DND-41 (cell line): ENCODE results near the gene TTC33.

Experiments
- EZH2 ChIP-seq: IDR thresholded peaks from 3 replicates; pipeline ENCODE4 v1.6.1; 2012; ENCODE audit warnings: borderline replicate concordance, low read depth, mild to moderate bottlenecking, moderate library complexity, low read length, inconsistent platforms; ENCODE audit not compliant: severe bottlenecking
- TF ChIP-seq, protein P1 (sequence below): IDR thresholded peaks from 2 replicates; pipeline ENCODE4 v1.5.1; 2012; ENCODE audit warnings: borderline replicate concordance, low read length, moderate library complexity, mild to moderate bottlenecking; ENCODE audit not compliant: poor library complexity, severe bottlenecking; ENCODE audit errors: extremely low read depth

DNA sequence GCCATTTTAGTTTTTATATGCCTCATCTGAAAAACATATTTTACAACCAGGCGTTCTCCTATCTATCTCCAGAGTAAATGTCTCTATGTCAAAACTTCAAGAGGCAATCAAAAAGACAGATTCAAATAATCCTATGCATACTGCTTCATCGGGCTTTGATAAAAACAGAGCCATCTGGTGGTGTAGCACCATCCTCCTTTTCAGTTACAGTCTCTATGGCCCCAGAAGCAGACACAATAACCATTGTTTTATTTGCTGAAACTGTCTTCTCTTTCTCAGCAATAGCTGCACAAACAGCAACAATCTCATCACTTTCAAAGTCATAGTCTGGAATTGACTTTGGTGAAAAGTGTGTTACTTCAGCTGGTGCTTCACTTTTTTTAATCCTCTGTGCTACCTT is 39.8 kb downstream of the TTC33 start:
- TF ChIP-seq, protein P1, sequence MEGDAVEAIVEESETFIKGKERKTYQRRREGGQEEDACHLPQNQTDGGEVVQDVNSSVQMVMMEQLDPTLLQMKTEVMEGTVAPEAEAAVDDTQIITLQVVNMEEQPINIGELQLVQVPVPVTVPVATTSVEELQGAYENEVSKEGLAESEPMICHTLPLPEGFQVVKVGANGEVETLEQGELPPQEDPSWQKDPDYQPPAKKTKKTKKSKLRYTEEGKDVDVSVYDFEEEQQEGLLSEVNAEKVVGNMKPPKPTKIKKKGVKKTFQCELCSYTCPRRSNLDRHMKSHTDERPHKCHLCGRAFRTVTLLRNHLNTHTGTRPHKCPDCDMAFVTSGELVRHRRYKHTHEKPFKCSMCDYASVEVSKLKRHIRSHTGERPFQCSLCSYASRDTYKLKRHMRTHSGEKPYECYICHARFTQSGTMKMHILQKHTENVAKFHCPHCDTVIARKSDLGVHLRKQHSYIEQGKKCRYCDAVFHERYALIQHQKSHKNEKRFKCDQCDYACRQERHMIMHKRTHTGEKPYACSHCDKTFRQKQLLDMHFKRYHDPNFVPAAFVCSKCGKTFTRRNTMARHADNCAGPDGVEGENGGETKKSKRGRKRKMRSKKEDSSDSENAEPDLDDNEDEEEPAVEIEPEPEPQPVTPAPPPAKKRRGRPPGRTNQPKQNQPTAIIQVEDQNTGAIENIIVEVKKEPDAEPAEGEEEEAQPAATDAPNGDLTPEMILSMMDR: peak; percentile 40
- TF ChIP-seq EZH2: no peak
